RWPE2 (cell line): ENCODE results near the gene PCDHGB3.
A peak's percentile ranks its signal among the peaks of the same experiment; 100 is the strongest.
"Not testable (repeated sequence)": the region's sequence is repeated elsewhere in the genome, so short reads cannot be mapped to it uniquely, and the experiment has no call there.

ENCODE experiments used
- ATAC-seq: fragments of 200-7000 bp; cut with Tn5 transposase; 3 replicates; pipeline ENCODE4 v1.9.1; 2021; ENCODE audit warnings: low read depth
- DNase-seq: peaks from one replicate; pipeline ENCODE4 v3.0.0-alpha.2; 2020; ENCODE audit warnings: low spot score
- H3K27ac ChIP-seq: fragments of 450-650 bp; 2 replicates; pipeline ENCODE4 v1.5.1; 2017; ENCODE audit warnings: mild to moderate bottlenecking; ENCODE audit not compliant: poor library complexity, severe bottlenecking
- H3K27me3 ChIP-seq: fragments of 250-450 bp; sonication (Bioruptor Pico); 2 replicates; pipeline ENCODE4 v1.5.1; 2021; ENCODE audit warnings: mild to moderate bottlenecking, moderate library complexity; ENCODE audit not compliant: insufficient read depth, poor library complexity, severe bottlenecking
- H3K36me3 ChIP-seq: fragments of 250-450 bp; sonication (Bioruptor Pico); 2 replicates; pipeline ENCODE4 v1.5.1; 2020; ENCODE audit warnings: low read depth, mild to moderate bottlenecking, moderate library complexity
- H3K4me1 ChIP-seq: fragments of 250-450 bp; sonication (Bioruptor Pico); 2 replicates; pipeline ENCODE4 v1.5.1; 2021; ENCODE audit warnings: mild to moderate bottlenecking, moderate library complexity; ENCODE audit not compliant: insufficient read depth, poor library complexity, severe bottlenecking
- H3K4me3 ChIP-seq: fragments of 250-450 bp; sonication (Bioruptor Pico); 2 replicates; pipeline ENCODE4 v1.5.1; 2021; ENCODE audit warnings: mild to moderate bottlenecking, moderate library complexity; ENCODE audit not compliant: severe bottlenecking
- H3K9me3 ChIP-seq: fragments of 250-450 bp; sonication (Bioruptor Pico); 2 replicates; pipeline ENCODE4 v1.5.1; 2021; ENCODE audit warnings: mild to moderate bottlenecking, moderate library complexity; ENCODE audit not compliant: severe bottlenecking
- CTCF ChIP-seq: fragments of 450-650 bp; IDR thresholded peaks from one replicate; pipeline ENCODE4 v1.5.1; 2017; ENCODE audit warnings: mild to moderate bottlenecking, moderate library complexity; ENCODE audit not compliant: poor library complexity, severe bottlenecking

Gene PCDHGB3

GRCh38 chr5:141397756-141398551, 27.9 kb downstream of the PCDHGB3 start, which contains the start of gene PCDHGB5:
PCDHGB5 (plus strand) TSS chr5:141397947; CDS start chr5:141398128, 181 bp downstream.
- peaks cover 38% of the 10 kb centered on the region for H3K9me3 ChIP-seq
- peak within 1 kb of the TSS; percentile 16 for H3K4me3 ChIP-seq
- H3K27ac ChIP-seq, DNase-seq, H3K4me1 ChIP-seq: not testable (repeated sequence)
- H3K27me3 ChIP-seq = peaks cover 20% of the 10 kb centered on the region
- peaks cover 14% of the 10 kb centered on the region for H3K36me3 ChIP-seq
- ATAC-seq = peak; percentile 90
- TF ChIP-seq CTCF = peak; percentile 86

- peaks cover 14% of the 10 kb centered on the region for H3K36me3 ChIP-seq
- no peaks in the 10 kb centered on the region for H3K4me1 ChIP-seq
- TF ChIP-seq CTCF = no peak
- H3K9me3 ChIP-seq = peaks cover 34% of the 10 kb centered on the region
- no peak for DNase-seq
- no peak for ATAC-seq
- no peak overlapping the region for H3K4me3 ChIP-seq
- H3K27ac ChIP-seq = no peak overlapping the region
- H3K27me3 ChIP-seq = peaks cover 20% of the 10 kb centered on the region
These were observed 28.6 kb downstream of the PCDHGB3 start for GRCh38 chr5:141398608-141399007.

- Histone ChIP-seq H3K9me3 (peaks cover 27% of the 10 kb centered on the region), H3K27ac (no peak overlapping the region), H3K27me3 (peaks cover 20% of the 10 kb centered on the region), H3K4me3 (no peak overlapping the region), H3K36me3 (peaks cover 14% of the 10 kb centered on the region), H3K4me1 (no peaks in the 10 kb centered on the region)
- DNase-seq (no peak), ATAC-seq (no peak)
- no peak for TF ChIP-seq CTCF
These were observed 29.7 kb downstream of the PCDHGB3 start for GRCh38 chr5:141399555-141400258.

- H3K9me3 ChIP-seq = peaks cover 31% of the 10 kb centered on the region
- H3K27me3 ChIP-seq = peaks cover 16% of the 10 kb centered on the region
- ATAC-seq (peak; percentile 42; the same call in 1 of the 3 replicates), DNase-seq (no peak)
- H3K4me3 ChIP-seq = peak within 1 kb of the TSS; percentile 20
- H3K36me3 ChIP-seq = peaks cover 14% of the 10 kb centered on the region
- peak; percentile 53 for TF ChIP-seq CTCF
- peaks cover 3% of the 10 kb centered on the region for H3K4me1 ChIP-seq
- no peak within 1 kb of the TSS for H3K27ac ChIP-seq
These were observed 32.7 kb downstream of the PCDHGB3 start, which contains the start of gene PCDHGA9 for GRCh38 chr5:141402553-141403243. PCDHGA9 (plus strand) TSS chr5:141402778; CDS start chr5:141402953, 175 bp downstream.
